Measurements from ENCODE around the gene PAWR. TPM values are rescaled to one million over a fixed set of nuclear protein-coding genes. Genes with fewer than 3 reads are reported as not detected.

Gene PAWR
- total and polyA plus RNA-seq, 2 of the 13 experiments (the other 11 are each of a cell fraction or from before 2014, with no cell fraction given) = 29.1 to 36.1 TPM

DNA sequence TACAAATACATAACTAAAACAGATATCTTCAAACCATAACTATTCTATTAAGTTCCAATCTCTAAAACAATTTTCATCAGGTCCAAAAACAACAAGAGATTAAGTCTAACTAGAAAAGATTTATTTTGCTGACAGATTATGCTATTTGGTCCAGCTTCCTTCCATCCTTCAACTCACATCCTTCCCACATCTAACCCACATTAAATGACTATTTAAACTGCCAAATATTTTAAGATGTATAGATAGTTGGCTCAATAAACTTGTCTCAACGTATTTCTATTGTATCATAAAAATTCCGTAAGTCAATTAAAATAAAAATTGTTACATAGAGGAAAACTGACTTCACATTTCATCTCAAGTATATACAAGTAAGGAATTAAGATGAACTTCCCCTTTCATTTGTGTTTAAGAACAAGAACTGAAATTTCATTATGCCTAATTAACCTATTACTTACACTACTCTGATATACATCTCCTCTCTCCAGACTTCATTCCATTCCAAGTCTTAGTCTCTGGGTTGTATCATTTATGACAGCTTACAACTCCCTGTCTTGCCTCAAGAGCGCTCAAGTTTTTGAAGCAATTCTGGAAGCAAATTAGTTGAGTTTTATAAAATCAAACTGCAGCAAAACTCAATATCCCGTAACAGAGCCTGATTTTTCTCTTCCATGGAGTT is 25.4 kb downstream of the PAWR start:
- H3K79me2 ChIP-seq (ENCODE audit: insufficient read depth, low read length) = peaks cover 93% of the 10 kb centered on the region
- in situ Hi-C loops (cut with HindIII; ENCODE audit: extremely low pct_ligation_motif_present, low pct_unique_long_range_greater_than_20kb) = no loop called here
- H3K27ac ChIP-seq (ENCODE audit: extremely low read length, insufficient read depth, low read length) = no peak overlapping the region

GRCh38 chr12:79664518-79664917 is 26.2 kb downstream of the PAWR start:
- FAIRE-seq (no peak), DNase-seq (ENCODE audit: low spot score) (no peak), ATAC-seq (no peak)
- H3K9me3 ChIP-seq (ENCODE audit: low read length) = no peaks in the 10 kb centered on the region
- no peak overlapping the region for H3K4me3 ChIP-seq (replicated peaks in 1 of 3; ENCODE audit: insufficient read depth in 1 of 3, low read depth in 2 of 3, low read length in 3 of 3)
- peaks cover 2 to 14% of the 10 kb centered on the region in 2 experiments; a peak in 4 of 5 replicates for H3K36me3 ChIP-seq (replicated peaks in 1 of 2; ENCODE audit: control insufficient read depth in 1 of 2, insufficient read depth in 2 of 2, low read length in 2 of 2)
- WGBS (ENCODE audit: low lambda C conversion rate) = 94% methylated on average over 4 of the region's 4 CpGs
- H2AFZ ChIP-seq (ENCODE audit: low read length) = no peak overlapping the region
- in situ Hi-C loops (cut with HindIII; ENCODE audit: extremely low pct_ligation_motif_present, low pct_unique_long_range_greater_than_20kb) (no loop called here), intact Hi-C loops (cut with micrococcal nuclease; ENCODE audit: unreplicated experiment) (no loop called here)
- no peak overlapping the region for H3K9ac ChIP-seq (ENCODE audit: insufficient read depth, low read depth, low read length)
- no peaks in the 10 kb centered on the region for H3K27me3 ChIP-seq (ENCODE audit: control insufficient read depth in 1 of 2, insufficient read depth in 2 of 2, low read length in 2 of 2)
- peaks cover 32% of the 10 kb centered on the region for H3K4me1 ChIP-seq (ENCODE audit: insufficient read depth, low read length)
- H3K79me2 ChIP-seq (ENCODE audit: insufficient read depth, low read length) = peaks cover 93% of the 10 kb centered on the region
- H4K20me1 ChIP-seq (ENCODE audit: insufficient read depth, low read length) = peaks cover 55% of the 10 kb centered on the region
- H3K4me2 ChIP-seq (ENCODE audit: low read depth, low read length) = no peak overlapping the region
- POLR2A ChIA-PET = no interaction called here
- TF ChIP-seq MAX (IDR thresholded peaks at IDR 0.05) (no peak), ZMYM4 (CRISPR knock-in tag; IDR thresholded peaks at IDR 0.05) (no peak), ZBTB1 (CRISPR knock-in tag; IDR thresholded peaks at IDR 0.05; ENCODE audit: borderline replicate concordance) (no peak), NR2F1 (CRISPR knock-in tag; IDR thresholded peaks at IDR 0.05) (no peak), RBM39 (IDR thresholded peaks at IDR 0.05; ENCODE audit: low read depth, low read length, poor library complexity, severe bottlenecking) (no peak), MLXIP (CRISPR knock-in tag; IDR thresholded peaks at IDR 0.05; ENCODE audit: borderline replicate concordance) (no peak), ELF1 (CRISPR knock-in tag; IDR thresholded peaks at IDR 0.05) (no peak), ZNF121 (CRISPR knock-in tag; IDR thresholded peaks at IDR 0.05) (peak; percentile 57; the same call in 1 of the 2 replicates), TCF7L2 (IDR thresholded peaks at IDR 0.05; ENCODE audit: low read depth, low read length) (no peak), ZNF367 (CRISPR knock-in tag; IDR thresholded peaks at IDR 0.05; ENCODE audit: borderline replicate concordance) (no peak)
- TF ChIP-seq, protein P1, sequence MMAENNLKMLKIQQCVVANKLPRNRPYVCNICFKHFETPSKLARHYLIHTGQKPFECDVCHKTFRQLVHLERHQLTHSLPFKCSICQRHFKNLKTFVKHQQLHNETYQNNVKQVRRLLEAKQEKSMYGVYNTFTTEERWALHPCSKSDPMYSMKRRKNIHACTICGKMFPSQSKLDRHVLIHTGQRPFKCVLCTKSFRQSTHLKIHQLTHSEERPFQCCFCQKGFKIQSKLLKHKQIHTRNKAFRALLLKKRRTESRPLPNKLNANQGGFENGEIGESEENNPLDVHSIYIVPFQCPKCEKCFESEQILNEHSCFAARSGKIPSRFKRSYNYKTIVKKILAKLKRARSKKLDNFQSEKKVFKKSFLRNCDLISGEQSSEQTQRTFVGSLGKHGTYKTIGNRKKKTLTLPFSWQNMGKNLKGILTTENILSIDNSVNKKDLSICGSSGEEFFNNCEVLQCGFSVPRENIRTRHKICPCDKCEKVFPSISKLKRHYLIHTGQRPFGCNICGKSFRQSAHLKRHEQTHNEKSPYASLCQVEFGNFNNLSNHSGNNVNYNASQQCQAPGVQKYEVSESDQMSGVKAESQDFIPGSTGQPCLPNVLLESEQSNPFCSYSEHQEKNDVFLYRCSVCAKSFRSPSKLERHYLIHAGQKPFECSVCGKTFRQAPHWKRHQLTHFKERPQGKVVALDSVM (CRISPR knock-in tag; IDR thresholded peaks at IDR 0.05) = 0 out of 2 replicates have a peak, but pooled peaks have one; percentile 27
- CTCF ChIA-PET (ENCODE audit: low intra/inter-chr PET ratio, low total read pairs) = no interaction called here
- BruUV-seq (replicated peaks) = no TSS peak
- no peak overlapping the region for H3K27ac ChIP-seq (ENCODE audit: extremely low read length, insufficient read depth, low read length)

More for the DNA sequence above, 25.4 kb downstream of the PAWR start:
- no peak for DNase-seq (ENCODE audit: low spot score)
- H3K4me1 ChIP-seq (ENCODE audit: insufficient read depth, low read length) = peaks cover 33% of the 10 kb centered on the region
- H3K9me3 ChIP-seq (ENCODE audit: low read length) = no peaks in the 10 kb centered on the region
- 98% methylated on average over 4 of the region's 4 CpGs for WGBS (ENCODE audit: low lambda C conversion rate)
- H3K36me3 ChIP-seq (replicated peaks in 1 of 2; ENCODE audit: control insufficient read depth in 1 of 2, insufficient read depth in 2 of 2, low read length in 2 of 2) = peaks cover 2 to 14% of the 10 kb centered on the region in 2 experiments; a peak in 4 of 5 replicates
- H4K20me1 ChIP-seq (ENCODE audit: insufficient read depth, low read length) = peaks cover 47% of the 10 kb centered on the region
- intact Hi-C loops (cut with micrococcal nuclease; ENCODE audit: unreplicated experiment) = no loop called here
- no peak overlapping the region for H3K4me3 ChIP-seq (replicated peaks in 1 of 3; ENCODE audit: insufficient read depth in 1 of 3, low read depth in 2 of 3, low read length in 3 of 3)
- no peak for FAIRE-seq
- BruUV-seq (replicated peaks) = no TSS peak
- ATAC-seq = no peak
- TF ChIP-seq ZNF101 (CRISPR knock-in tag; IDR thresholded peaks at IDR 0.05; ENCODE audit: borderline replicate concordance, low read depth) (no peak), ZNF20 (CRISPR knock-in tag; IDR thresholded peaks at IDR 0.05) (no peak), ZNF780A (CRISPR knock-in tag; IDR thresholded peaks at IDR 0.05) (no peak), NAIF1 (CRISPR knock-in tag; IDR thresholded peaks at IDR 0.05; ENCODE audit: borderline replicate concordance) (no peak)
- no peak overlapping the region for H3K9ac ChIP-seq (ENCODE audit: insufficient read depth, low read depth, low read length)
- POLR2A ChIA-PET = no interaction called here
- H2AFZ ChIP-seq (ENCODE audit: low read length) = no peak overlapping the region
- CTCF ChIA-PET (ENCODE audit: low intra/inter-chr PET ratio, low total read pairs) = no interaction called here
- no peaks in the 10 kb centered on the region for H3K27me3 ChIP-seq (ENCODE audit: control insufficient read depth in 1 of 2, insufficient read depth in 2 of 2, low read length in 2 of 2)
- no peak overlapping the region for H3K4me2 ChIP-seq (ENCODE audit: low read depth, low read length)
